NT2/D1 (cell line): ENCODE data around the gene GPAM.
A peak's percentile ranks its signal among the peaks of the same experiment; 100 is the strongest.
"Not testable (repeated sequence)": the region's sequence is repeated elsewhere in the genome, so short reads cannot be mapped to it uniquely, and the experiment has no call there.

Experiments
- DNase-seq: peaks from one replicate; pipeline ENCODE4 v3.0.0-alpha.2; 2011; ENCODE audit warnings: low read depth, low spot score
- H3K27me3 ChIP-seq: 2 replicates; pipeline ENCODE4 v1.6.0; 2011; ENCODE audit warnings: mild to moderate bottlenecking; ENCODE audit not compliant: insufficient read length, insufficient read depth
- H3K36me3 ChIP-seq: 2 replicates; pipeline ENCODE4 v1.6.1; 2011; ENCODE audit warnings: mild to moderate bottlenecking, low read length, mixed read lengths; ENCODE audit not compliant: insufficient read depth, insufficient read length
- H3K4me1 ChIP-seq: 2 replicates; pipeline ENCODE4 v1.5.1; 2011; ENCODE audit not compliant: insufficient read depth, insufficient read length
- H3K4me3 ChIP-seq: 2 replicates; pipeline ENCODE4 v1.5.1; 2011; ENCODE audit warnings: low read depth; ENCODE audit not compliant: insufficient read length
- H3K9ac ChIP-seq: 2 replicates; pipeline ENCODE4 v1.6.0; 2011; ENCODE audit warnings: low read depth; ENCODE audit not compliant: insufficient read length
- H3K9me3 ChIP-seq: 2 replicates; pipeline ENCODE4 v1.5.1; 2011; ENCODE audit warnings: mild to moderate bottlenecking, low read length; ENCODE audit not compliant: insufficient read depth
- SUZ12 ChIP-seq: IDR thresholded peaks from 2 replicates; pipeline ENCODE4 v1.6.1; 2011; ENCODE audit not compliant: insufficient read length, insufficient read depth; ENCODE audit errors: extremely low read depth
- YY1 ChIP-seq: IDR thresholded peaks from 2 replicates; pipeline ENCODE4 v1.6.1; 2011; ENCODE audit not compliant: insufficient read length, insufficient read depth
- ZNF274 ChIP-seq: IDR thresholded peaks from 2 replicates; pipeline ENCODE4 v1.6.1; 2011; ENCODE audit warnings: mild to moderate bottlenecking, low read depth, low read length

GPAM gene

DNA sequence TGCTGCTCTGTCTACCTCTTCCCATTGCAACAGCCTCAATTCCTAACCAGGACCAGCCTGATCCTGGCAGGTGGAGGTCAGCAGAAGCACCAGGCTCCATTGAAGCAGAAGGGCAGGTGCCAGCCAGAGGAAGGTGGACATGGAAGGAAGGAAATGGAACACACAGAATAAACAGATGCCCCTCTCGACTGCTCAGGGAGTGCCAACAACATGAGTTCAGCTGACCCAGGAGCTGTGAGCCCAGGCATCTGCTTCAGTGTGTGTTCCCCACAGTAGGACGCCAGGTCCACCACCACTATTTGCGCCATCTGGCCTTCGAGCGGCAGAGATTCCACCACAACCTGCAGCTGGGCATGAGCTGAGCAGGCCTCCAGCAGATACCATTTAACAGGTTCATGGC is 56.7 kb downstream of the GPAM start:
- Histone ChIP-seq H3K4me3 (no peak overlapping the region), H3K4me1 (no peaks in the 10 kb centered on the region)

DNA sequence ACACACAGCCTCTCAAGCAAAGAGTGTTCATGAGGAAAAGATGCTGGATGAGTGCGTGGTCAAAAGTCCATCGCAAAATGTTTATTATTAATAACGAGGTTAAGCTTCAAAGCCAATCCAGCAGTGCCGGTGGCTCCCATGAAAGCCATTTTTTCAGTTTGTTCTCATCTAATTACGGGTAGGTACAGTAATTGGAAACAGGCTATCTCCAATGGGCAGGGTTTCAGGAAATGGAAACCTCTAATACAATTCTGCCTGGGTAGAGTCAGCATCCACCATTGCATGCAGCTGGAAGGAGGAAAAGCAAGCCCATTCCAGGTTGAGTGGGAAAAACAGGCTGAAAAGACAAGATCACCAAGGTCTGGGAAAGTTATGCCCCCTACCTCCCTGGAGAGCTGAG is 57.4 kb downstream of the GPAM start:
- Histone ChIP-seq H3K4me3 (no peak overlapping the region), H3K9me3 (no peaks in the 10 kb centered on the region), H3K9ac (no peak overlapping the region), H3K27me3 (no peaks in the 10 kb centered on the region), H3K36me3 (no peaks in the 10 kb centered on the region), H3K4me1 (no peaks in the 10 kb centered on the region)
- no peak for TF ChIP-seq SUZ12
- no peak for TF ChIP-seq ZNF274
- no peak for TF ChIP-seq YY1
- no peak for DNase-seq

More for the DNA sequence above, 56.7 kb downstream of the GPAM start:
- Histone ChIP-seq H3K9ac (no peak overlapping the region), H3K36me3 (no peaks in the 10 kb centered on the region), H3K9me3 (no peaks in the 10 kb centered on the region), H3K27me3 (no peaks in the 10 kb centered on the region)
- TF ChIP-seq SUZ12 (no peak), ZNF274 (no peak), YY1 (no peak)
- DNase-seq, result no peak

DNA sequence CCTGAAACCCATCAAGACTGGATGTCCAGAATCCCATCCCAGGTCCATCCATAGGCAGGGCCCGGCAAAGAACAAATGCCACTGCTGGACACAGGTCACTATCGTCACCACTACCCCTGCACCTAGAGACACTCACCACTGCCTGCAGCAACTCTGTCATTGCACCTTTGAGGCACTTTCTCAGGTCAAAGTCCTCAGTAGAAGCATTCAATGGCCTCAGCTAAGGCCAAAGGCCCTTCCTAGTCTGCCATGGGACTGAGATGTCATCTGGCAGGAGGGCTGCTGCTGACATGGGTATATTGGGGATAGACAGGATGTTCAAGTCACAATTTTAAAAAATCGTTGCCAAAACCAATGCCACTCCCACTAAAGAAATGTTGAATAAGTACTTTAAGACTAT is 58.7 kb downstream of the GPAM start:
- no peak overlapping the region for H3K4me3 ChIP-seq
- TF ChIP-seq YY1, result no peak
- no peak for TF ChIP-seq SUZ12
- no peak for TF ChIP-seq ZNF274
- H3K9ac ChIP-seq, result no peak overlapping the region
- H3K36me3 ChIP-seq, result no peaks in the 10 kb centered on the region
- H3K4me1 ChIP-seq, result no peaks in the 10 kb centered on the region
- DNase-seq, result no peak
- no peaks in the 10 kb centered on the region for H3K9me3 ChIP-seq
- no peaks in the 10 kb centered on the region for H3K27me3 ChIP-seq

DNA sequence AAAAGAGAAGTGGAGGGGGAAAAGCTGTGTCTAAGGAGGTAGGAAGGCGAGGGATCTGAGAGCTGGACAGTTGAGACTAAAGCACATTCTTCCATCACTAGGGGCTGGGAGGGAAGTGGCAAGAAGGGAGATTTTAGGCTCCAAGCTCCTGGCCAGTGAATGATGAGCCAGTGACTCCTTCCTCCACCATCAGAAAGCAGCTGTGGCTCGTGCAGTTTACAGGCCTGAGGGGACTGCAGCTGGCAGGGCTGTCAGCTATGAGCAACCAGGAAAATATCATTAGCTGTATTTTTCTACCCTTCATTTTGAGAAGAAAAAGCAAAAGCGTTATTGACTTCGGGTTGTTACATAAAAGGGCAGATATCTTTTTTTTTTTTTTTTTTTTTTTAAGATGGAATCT is 60.7 kb downstream of the GPAM start:
- Histone ChIP-seq H3K36me3 (no peaks in the 10 kb centered on the region), H3K27me3 (no peaks in the 10 kb centered on the region), H3K4me1 (no peaks in the 10 kb centered on the region), H3K4me3 (no peak overlapping the region), H3K9me3 (no peaks in the 10 kb centered on the region), H3K9ac (no peak overlapping the region)
- no peak for DNase-seq
- no peak for TF ChIP-seq YY1
- TF ChIP-seq SUZ12, result no peak
- no peak for TF ChIP-seq ZNF274

DNA sequence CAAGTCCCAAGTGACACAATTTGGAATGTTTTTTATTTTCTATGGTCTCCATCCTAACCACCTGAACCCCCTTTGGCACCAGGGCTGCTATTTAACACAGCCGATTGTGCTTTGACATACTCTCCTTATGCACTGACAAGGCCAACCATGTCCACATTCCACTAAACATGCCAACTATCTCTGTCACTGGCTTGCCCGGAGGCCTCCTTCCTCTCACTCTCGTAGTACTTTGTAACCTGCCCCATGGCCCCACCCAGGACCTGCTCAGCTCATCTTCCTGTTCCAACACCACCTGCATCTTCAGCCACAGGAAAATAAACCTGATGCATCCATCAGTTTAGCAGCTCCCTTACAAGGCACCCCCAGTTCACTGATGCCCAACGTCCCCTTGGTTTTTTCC is 63.1 kb downstream of the GPAM start:
- Histone ChIP-seq H3K9me3 (no peaks in the 10 kb centered on the region), H3K36me3 (no peaks in the 10 kb centered on the region), H3K9ac (no peak overlapping the region), H3K27me3 (no peaks in the 10 kb centered on the region), H3K4me1 (no peaks in the 10 kb centered on the region), H3K4me3 (no peak overlapping the region)
- TF ChIP-seq SUZ12 (no peak), ZNF274 (no peak), YY1 (no peak)
- DNase-seq, result no peak

DNA sequence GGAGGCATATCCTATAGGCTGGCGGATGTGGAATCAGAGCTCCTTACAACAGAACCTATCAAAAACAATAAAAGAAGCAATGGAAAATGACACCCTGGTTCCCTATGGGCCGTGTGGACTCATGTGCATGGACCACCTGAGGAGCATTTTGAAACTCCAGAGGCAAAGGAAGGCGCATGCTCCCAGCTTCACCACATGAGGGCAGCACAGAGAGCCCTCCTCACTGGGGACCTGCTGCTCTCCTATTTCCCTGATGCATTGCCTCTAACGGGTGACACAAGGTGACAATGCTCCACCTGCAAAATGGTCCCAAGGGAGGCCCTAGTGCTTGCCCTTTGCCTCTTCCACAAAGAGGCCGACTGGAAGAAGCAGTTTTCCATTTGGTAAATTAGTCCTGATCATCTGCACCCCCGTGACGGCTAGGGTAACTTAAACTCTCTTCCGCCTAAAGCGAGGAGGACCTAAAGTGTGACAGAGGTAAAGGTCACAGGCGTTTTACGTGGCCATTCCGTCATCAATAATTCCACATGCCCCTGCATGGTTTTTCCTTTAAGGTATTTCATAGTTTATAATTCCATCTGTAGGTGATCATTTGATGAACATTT is 67.7 kb downstream of the GPAM start:
- no peak overlapping the region for H3K9ac ChIP-seq
- no peak overlapping the region for H3K4me3 ChIP-seq
- DNase-seq, result peak; percentile 32
- H3K36me3 ChIP-seq, result no peaks in the 10 kb centered on the region
- TF ChIP-seq SUZ12 (no peak), ZNF274 (no peak), YY1 (no peak)
- H3K9me3 ChIP-seq, result no peaks in the 10 kb centered on the region
- no peaks in the 10 kb centered on the region for H3K27me3 ChIP-seq
- no peaks in the 10 kb centered on the region for H3K4me1 ChIP-seq

DNA sequence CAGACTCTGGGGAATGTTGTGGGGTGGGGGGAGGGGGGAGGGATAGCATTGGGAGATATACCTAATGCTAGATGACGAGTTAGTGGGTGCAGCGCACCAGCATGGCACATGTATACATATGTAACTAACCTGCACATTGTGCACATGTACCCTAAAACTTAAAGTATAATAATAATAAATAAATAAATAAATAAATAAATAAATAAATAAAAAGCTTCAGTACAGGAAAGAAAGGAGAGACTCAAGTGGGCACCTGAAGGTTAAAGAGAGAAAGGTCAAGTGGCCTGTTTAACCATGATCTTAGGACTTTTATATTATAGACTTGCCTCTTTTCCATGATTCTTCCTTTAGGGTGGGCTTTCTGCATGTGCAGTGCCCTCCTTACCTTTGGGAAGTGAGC is 73.8 kb downstream of the GPAM start:
- H3K36me3 ChIP-seq, H3K9ac ChIP-seq, H3K4me1 ChIP-seq, H3K27me3 ChIP-seq, H3K9me3 ChIP-seq, H3K4me3 ChIP-seq, DNase-seq: not testable (repeated sequence)
